ENCODE data around the gene PPFIA4.
"Not testable (repeated sequence)": the region's sequence is repeated elsewhere in the genome, so short reads cannot be mapped to it uniquely, and the experiment has no call there.

Gene PPFIA4

GRCh38 chr1:203026031-203026665 is at the start of gene PPFIA4:
Gene PPFIA4, plus strand, starts transcription at chr1:203026491. Its CDS starts 12,518 bp downstream, at chr1:203039009.
- no peak for DNase-seq (ENCODE audit: low spot score)

DNA sequence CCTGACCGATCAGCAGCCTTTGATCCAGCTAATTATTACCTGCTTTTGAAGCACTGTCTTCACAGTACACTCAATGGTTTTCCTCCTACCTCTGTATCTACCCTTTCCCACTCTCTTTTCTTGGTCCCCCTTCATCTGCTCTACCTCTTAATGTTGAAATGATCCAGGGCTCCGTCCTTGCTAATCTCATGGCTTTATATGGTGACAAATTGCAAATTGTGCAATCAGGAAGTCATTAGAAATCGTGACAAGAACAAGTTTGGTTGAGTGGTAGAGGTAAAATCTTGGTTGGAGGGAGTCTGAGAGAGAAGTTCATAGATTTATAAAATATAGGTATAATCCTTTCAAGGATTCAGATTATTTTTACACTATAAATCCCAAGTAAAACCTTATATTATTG is 49.7 kb upstream of the PPFIA4 start:
- no peak for DNase-seq (ENCODE audit: low spot score)

DNA sequence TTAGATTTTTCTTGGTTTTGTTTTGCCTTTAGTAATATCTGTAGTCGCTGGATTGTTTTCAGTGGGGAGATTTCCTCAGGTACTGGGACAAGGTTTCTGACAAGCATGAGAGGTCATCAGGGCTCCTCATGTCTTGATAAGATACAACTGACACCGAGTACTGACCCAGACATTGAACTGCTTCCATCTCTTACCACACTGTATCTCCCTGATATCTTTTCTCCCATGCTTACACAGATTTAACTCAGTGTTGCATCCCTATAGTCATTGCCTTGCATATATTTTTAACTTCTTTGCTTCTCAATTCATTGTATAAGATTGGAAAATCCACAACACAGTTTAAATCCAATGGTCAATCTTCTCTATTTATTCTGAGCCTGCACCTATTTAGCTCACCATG is 46.8 kb upstream of the PPFIA4 start:
- no peak for DNase-seq (ENCODE audit: low spot score)

DNA sequence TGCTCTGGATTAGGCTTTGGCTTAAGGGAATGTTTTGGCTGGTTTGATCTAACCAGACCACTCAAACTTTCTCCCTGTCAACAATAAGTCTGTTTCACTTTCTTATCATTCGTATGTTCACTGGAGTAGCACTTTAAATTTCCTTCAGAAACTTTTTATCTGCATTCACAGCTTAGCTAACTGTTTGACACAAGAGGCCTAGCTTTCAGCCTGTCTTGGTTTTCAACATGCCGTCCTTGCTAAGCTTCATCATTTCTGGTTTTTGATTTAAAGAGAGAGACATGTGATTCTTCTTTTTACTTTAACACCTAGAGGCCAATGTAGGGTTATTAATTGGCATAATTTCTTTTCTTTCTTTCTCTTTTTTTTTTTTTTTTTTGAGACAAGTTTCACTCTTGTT is 44.4 kb upstream of the PPFIA4 start:
- DNase-seq (ENCODE audit: low spot score), result no peak

DNA sequence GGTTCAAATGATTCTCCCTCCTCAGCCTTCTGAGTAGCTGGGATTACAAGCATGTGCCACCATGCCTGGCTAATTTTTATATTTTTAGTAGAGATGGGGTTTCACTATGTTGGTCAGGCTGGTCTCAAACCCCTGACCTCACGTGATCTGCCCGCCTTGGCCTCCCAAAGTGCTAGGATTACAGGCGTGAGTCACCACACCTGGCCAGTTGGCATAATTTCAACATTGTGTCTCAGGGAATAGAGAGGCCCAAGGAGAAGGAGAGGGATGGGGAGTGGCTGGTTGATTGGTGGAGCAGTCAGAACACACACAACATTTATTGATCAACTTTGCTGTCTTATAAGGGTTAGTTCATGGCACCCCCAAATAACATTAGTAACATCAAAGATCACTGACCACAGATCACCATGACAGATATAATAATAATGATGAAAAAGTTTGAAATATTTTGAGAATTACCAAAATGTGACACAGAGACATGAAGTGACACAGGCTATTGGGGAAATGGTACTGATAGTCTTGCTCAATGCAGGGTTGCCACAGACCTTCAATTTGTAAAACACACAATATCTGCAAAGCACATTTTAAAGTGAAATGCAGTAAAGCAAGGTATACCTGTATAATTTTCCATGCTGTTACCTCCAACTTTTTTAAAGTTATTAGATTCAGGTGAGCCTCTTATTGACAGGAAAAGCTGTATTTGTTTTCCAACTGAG is 43.4 kb upstream of the PPFIA4 start:
- DNase-seq (ENCODE audit: low spot score), result no peak

- not testable (repeated sequence) for DNase-seq (ENCODE audit: low spot score)
Observed at GRCh38 chr1:202986120-202986519, 40.2 kb upstream of the PPFIA4 start.

- DNase-seq (ENCODE audit: low spot score), result no peak
Observed at GRCh38 chr1:202987255-202987654, 39.0 kb upstream of the PPFIA4 start.

GRCh38 chr1:202987922-202988583 is 38.2 kb upstream of the PPFIA4 start:
- DNase-seq (ENCODE audit: low spot score), result no peak

GRCh38 chr1:202989879-202990278 is 36.4 kb upstream of the PPFIA4 start:
- DNase-seq (ENCODE audit: low spot score), result no peak

- DNase-seq (ENCODE audit: low spot score), result no peak
Observed at GRCh38 chr1:202991112-202991511, 35.2 kb upstream of the PPFIA4 start.

- no peak for DNase-seq (ENCODE audit: low spot score)
Observed at GRCh38 chr1:202994756-202995155, 31.5 kb upstream of the PPFIA4 start.

GRCh38 chr1:202998836-202999750 is 27.2 kb upstream of the PPFIA4 start:
- DNase-seq (ENCODE audit: low spot score), result peak; percentile 74

GRCh38 chr1:203000217-203000944 is 25.9 kb upstream of the PPFIA4 start:
- DNase-seq (ENCODE audit: low spot score), result no peak

GRCh38 chr1:203001986-203002385 is 24.3 kb upstream of the PPFIA4 start:
- DNase-seq (ENCODE audit: low spot score), result no peak

DNA sequence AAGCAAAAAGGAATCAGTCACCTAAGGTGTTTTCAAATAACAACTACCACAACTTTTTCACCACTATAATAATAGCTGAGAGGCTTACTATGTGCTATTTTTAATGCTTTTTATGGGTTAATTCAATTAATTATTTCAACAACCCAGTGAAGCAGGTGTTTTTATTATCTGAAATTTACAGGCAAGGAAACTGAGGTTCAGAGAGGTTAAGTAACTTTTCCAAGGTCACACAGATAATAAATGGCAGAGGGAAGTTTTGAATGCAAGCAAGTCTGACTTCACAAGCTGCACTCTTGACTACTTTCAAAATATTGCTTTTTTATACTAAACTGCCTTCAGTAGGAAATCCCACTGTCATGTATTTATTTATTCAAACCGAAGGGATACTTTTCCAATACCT is 23.3 kb upstream of the PPFIA4 start:
- DNase-seq (ENCODE audit: low spot score), result no peak

DNA sequence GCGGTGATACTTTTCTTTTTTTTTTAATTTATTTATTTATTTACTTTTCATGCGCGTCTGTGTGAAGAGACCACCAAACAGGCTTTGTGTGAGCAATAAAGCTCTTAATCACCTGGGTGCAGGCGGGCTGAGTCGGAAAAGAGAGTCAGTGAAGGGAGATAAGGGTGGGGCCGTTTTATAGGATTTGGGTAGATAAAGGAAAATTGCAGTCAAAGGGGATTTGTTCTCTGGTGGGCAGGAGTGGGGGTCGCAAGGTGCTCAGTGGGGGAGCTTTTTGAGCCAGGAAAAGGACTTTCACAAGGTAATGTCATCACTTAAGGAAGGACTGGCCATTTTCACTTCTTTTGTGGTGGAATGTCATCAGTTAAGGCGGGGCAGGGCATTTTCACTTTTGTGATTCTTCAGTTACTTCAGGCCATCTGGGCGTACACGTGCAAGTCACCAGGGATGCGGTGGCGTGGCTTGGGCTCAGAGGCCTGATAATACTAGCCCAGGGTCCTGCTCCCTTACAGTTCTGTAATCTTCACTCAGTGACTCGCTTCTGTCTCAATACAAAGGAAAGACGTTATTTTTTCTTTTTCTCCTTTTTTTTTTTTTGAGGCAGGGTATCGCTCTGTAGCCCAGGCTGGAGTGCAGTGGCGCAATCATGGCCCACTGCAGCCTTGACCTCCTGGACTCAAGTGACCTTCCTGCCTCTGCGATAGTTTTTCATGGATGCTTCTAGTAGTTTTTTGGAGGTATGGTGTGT is 20.7 kb upstream of the PPFIA4 start:
- DNase-seq (ENCODE audit: low spot score), result not testable (repeated sequence)

DNA sequence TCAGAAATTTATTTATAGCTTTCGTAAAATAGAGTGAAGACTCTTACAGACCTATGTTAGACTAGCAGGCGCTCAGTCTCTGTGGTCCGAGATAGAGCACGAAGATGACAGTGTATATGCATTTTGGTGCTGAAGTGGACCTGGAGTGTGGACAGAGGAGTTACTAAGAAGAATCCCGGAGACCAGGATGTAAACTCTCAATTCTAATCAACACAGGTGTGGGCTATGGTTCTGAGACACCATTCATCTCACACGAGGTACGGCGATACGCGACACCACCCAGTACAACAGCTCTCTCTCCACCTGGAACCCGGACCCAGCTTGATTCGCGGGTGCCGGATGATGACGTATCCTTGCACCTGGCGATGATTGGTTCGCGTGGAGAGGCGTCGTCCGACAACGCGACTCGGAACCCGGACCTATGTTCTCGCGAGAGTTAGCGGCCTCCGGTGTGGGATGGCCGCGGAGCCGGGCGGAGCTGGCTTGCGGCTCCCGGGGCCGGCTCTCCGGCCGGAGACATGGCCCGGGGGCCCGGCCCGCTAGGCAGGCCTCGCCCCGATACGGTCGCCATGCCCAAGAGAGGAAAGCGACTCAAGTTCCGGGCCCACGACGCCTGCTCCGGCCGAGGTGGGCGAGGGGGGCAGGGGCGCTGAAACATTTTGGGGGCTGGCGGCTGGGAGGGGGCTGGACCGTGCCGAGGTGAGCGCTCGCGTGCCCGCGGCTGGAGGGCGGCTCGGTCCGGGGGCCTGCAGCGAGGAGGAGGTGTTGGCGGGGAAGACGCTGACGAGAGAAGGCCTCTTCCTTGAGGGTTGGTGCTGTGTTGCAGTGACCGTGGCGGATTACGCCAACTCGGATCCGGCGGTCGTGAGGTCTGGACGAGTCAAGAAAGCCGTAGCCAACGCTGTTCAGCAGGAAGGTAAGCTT is 19.1 kb upstream of the PPFIA4 start, which contains the start of gene TMEM183A:
Gene TMEM183A (plus strand): TSS at position 427 of the 924 bp plus-strand sequence. CDS start 92 bp downstream, at position 519.
- DNase-seq (ENCODE audit: low spot score), result peak; percentile 97

GRCh38 chr1:203009185-203009584 is 17.1 kb upstream of the PPFIA4 start:
- no peak for DNase-seq (ENCODE audit: low spot score)

- DNase-seq (ENCODE audit: low spot score), result no peak
Observed at GRCh38 chr1:203011582-203011981, 14.7 kb upstream of the PPFIA4 start.

Measured in RKO (cell line).